Stimulated activated memory B cell treated with anti-CD40 and anti-IgM and Interleukin-4, amounts not matched to agents 10 μg/mL and 1 μg/mL and 100 μg/mL, for 72 hours (primary cell): ENCODE measurements around the gene P3H4.
"Not testable (repeated sequence)": the region's sequence is repeated elsewhere in the genome, so short reads cannot be mapped to it uniquely, and the experiment has no call there.

Source experiments
- ATAC-seq: fragments of 150-1000 bp; cut with Tn5 transposase; 2 replicates; pipeline ENCODE4 v1.10.0; 2021
- H3K27ac Mint-ChIP-seq: one replicate; pipeline ENCODE4 v1.8.0; 2022; ENCODE audit warnings: mild to moderate bottlenecking, mixed read lengths
- H3K27me3 Mint-ChIP-seq: one replicate; pipeline ENCODE4 v1.8.0; 2022; ENCODE audit warnings: mixed read lengths
- H3K36me3 Mint-ChIP-seq: one replicate; pipeline ENCODE4 v1.8.0; 2022; ENCODE audit warnings: mixed read lengths
- H3K4me1 Mint-ChIP-seq: one replicate; pipeline ENCODE4 v1.8.0; 2022; ENCODE audit warnings: mixed read lengths
- H3K4me3 Mint-ChIP-seq: one replicate; pipeline ENCODE4 v1.8.0; 2022; ENCODE audit warnings: mild to moderate bottlenecking, moderate library complexity, mixed read lengths
- H3K9me3 Mint-ChIP-seq: one replicate; pipeline ENCODE4 v1.8.0; 2022; ENCODE audit warnings: mixed read lengths

P3H4 gene

GRCh38 chr17:41811549-41812380, at the start of gene P3H4:
TSS of gene P3H4 (minus strand) at chr17:41811949. CDS start at chr17:41811915, 34 bp downstream.
- Mint-ChIP-seq H3K27ac (peak within 1 kb of the TSS; percentile 71), H3K4me1 (peaks cover 24% of the 10 kb centered on the region), H3K27me3 (peaks cover 39% of the 10 kb centered on the region), H3K4me3 (peak within 1 kb of the TSS; percentile 90), H3K36me3 (no peaks in the 10 kb centered on the region), H3K9me3 (no peaks in the 10 kb centered on the region)
- ATAC-seq = peak; percentile 90

GRCh38 chr17:41860254-41860931, 48.6 kb upstream of the P3H4 start:
- Mint-ChIP-seq H3K36me3 (no peaks in the 10 kb centered on the region), H3K9me3 (no peaks in the 10 kb centered on the region), H3K4me1 (peaks cover 21% of the 10 kb centered on the region), H3K4me3 (no peak overlapping the region), H3K27me3 (no peaks in the 10 kb centered on the region), H3K27ac (no peak overlapping the region)
- ATAC-seq = no peak

- H3K27me3 Mint-ChIP-seq, H3K9me3 Mint-ChIP-seq, H3K27ac Mint-ChIP-seq, ATAC-seq, H3K4me3 Mint-ChIP-seq: not testable (repeated sequence)
- peaks cover 26% of the 10 kb centered on the region for H3K36me3 Mint-ChIP-seq
- peaks cover 18% of the 10 kb centered on the region for H3K4me1 Mint-ChIP-seq
These were observed 39.6 kb upstream of the P3H4 start for GRCh38 chr17:41851382-41851781.

- Mint-ChIP-seq H3K36me3 (peaks cover 22% of the 10 kb centered on the region), H3K27me3 (no peaks in the 10 kb centered on the region), H3K27ac (no peak overlapping the region), H3K4me3 (no peak overlapping the region), H3K9me3 (no peaks in the 10 kb centered on the region), H3K4me1 (peaks cover 18% of the 10 kb centered on the region)
- no peak for ATAC-seq
These were observed 37.7 kb upstream of the P3H4 start for GRCh38 chr17:41849251-41849990.

GRCh38 chr17:41848788-41849187, 37.0 kb upstream of the P3H4 start:
- ATAC-seq = no peak
- Mint-ChIP-seq H3K9me3 (no peaks in the 10 kb centered on the region), H3K36me3 (peaks cover 15% of the 10 kb centered on the region), H3K4me1 (peaks cover 18% of the 10 kb centered on the region), H3K4me3 (no peak overlapping the region), H3K27me3 (no peaks in the 10 kb centered on the region), H3K27ac (no peak overlapping the region)

GRCh38 chr17:41844971-41845370, 33.2 kb upstream of the P3H4 start:
- Mint-ChIP-seq H3K27me3 (no peaks in the 10 kb centered on the region), H3K9me3 (no peaks in the 10 kb centered on the region), H3K4me1 (peaks cover 4% of the 10 kb centered on the region), H3K36me3 (peaks cover 11% of the 10 kb centered on the region), H3K27ac (no peak overlapping the region), H3K4me3 (no peak overlapping the region)
- ATAC-seq = no peak

GRCh38 chr17:41840781-41841180, 29.0 kb upstream of the P3H4 start:
- ATAC-seq, H3K27me3 Mint-ChIP-seq, H3K9me3 Mint-ChIP-seq, H3K4me1 Mint-ChIP-seq, H3K27ac Mint-ChIP-seq, H3K4me3 Mint-ChIP-seq, H3K36me3 Mint-ChIP-seq: not testable (repeated sequence)

- H3K36me3 Mint-ChIP-seq, H3K4me3 Mint-ChIP-seq, H3K27ac Mint-ChIP-seq, H3K9me3 Mint-ChIP-seq, ATAC-seq, H3K27me3 Mint-ChIP-seq: not testable (repeated sequence)
- peaks cover 14% of the 10 kb centered on the region for H3K4me1 Mint-ChIP-seq
These were observed 27.7 kb upstream of the P3H4 start for GRCh38 chr17:41839448-41839847.

- H3K4me3 Mint-ChIP-seq = peak within 1 kb of the TSS; percentile 79
- peak within 1 kb of the TSS; percentile 67 for H3K27ac Mint-ChIP-seq
These were observed 26.2 kb upstream of the P3H4 start, which contains the start of gene KLHL10 for GRCh38 chr17:41837761-41838538. TSS of gene KLHL10 (plus strand) at chr17:41837825. CDS start at chr17:41837933, 108 bp downstream.

GRCh38 chr17:41836550-41837196, 24.9 kb upstream of the P3H4 start:
- Mint-ChIP-seq H3K4me1 (peaks cover 14% of the 10 kb centered on the region), H3K27ac (peak overlapping the region; percentile 67), H3K4me3 (peak overlapping the region; percentile 79), H3K9me3 (no peaks in the 10 kb centered on the region), H3K36me3 (peaks cover 7% of the 10 kb centered on the region), H3K27me3 (no peaks in the 10 kb centered on the region)
- no peak for ATAC-seq

More at GRCh38 chr17:41837761-41838538, 26.2 kb upstream of the P3H4 start, which contains the start of gene KLHL10:
- Mint-ChIP-seq H3K4me1 (peaks cover 14% of the 10 kb centered on the region), H3K27me3 (no peaks in the 10 kb centered on the region), H3K36me3 (no peaks in the 10 kb centered on the region), H3K9me3 (no peaks in the 10 kb centered on the region)
- ATAC-seq = no peak

GRCh38 chr17:41835800-41836549, 24.2 kb upstream of the P3H4 start, which contains the start of gene NT5C3B:
TSS of gene NT5C3B (minus strand) at chr17:41836232. CDS start at chr17:41836193, 39 bp downstream.
- Mint-ChIP-seq H3K27me3 (no peaks in the 10 kb centered on the region), H3K4me1 (peaks cover 14% of the 10 kb centered on the region), H3K4me3 (peak within 1 kb of the TSS; percentile 79), H3K9me3 (no peaks in the 10 kb centered on the region), H3K36me3 (peaks cover 12% of the 10 kb centered on the region), H3K27ac (peak within 1 kb of the TSS; percentile 67)
- peak; percentile 87 for ATAC-seq

GRCh38 chr17:41835214-41835799, 23.6 kb upstream of the P3H4 start:
- Mint-ChIP-seq H3K4me3 (peak overlapping the region; percentile 79), H3K27ac (peak overlapping the region; percentile 67), H3K9me3 (no peaks in the 10 kb centered on the region), H3K36me3 (peaks cover 12% of the 10 kb centered on the region), H3K27me3 (no peaks in the 10 kb centered on the region), H3K4me1 (peaks cover 14% of the 10 kb centered on the region)
- peak; percentile 56 for ATAC-seq

- not testable (repeated sequence) for ATAC-seq, H3K4me3 Mint-ChIP-seq, H3K27ac Mint-ChIP-seq, H3K27me3 Mint-ChIP-seq, H3K4me1 Mint-ChIP-seq, H3K9me3 Mint-ChIP-seq
- peaks cover 29% of the 10 kb centered on the region for H3K36me3 Mint-ChIP-seq
These were observed 18.2 kb upstream of the P3H4 start for GRCh38 chr17:41829961-41830360.
